NCI-H146 treated with DMSO at 0.1 percent for 48 hours (cell line): ENCODE measurements around the gene INF2.

Experiments
- DNase-seq: peaks from one replicate; lab custom pipeline; 2025; ENCODE audit not compliant: unreplicated experiment; lab: John Stamatoyannopoulos, UW

Gene INF2

GRCh38 chr14:104700747-104701217 lies 11.4 kb downstream of the INF2 start:
- no peak for DNase-seq

DNA sequence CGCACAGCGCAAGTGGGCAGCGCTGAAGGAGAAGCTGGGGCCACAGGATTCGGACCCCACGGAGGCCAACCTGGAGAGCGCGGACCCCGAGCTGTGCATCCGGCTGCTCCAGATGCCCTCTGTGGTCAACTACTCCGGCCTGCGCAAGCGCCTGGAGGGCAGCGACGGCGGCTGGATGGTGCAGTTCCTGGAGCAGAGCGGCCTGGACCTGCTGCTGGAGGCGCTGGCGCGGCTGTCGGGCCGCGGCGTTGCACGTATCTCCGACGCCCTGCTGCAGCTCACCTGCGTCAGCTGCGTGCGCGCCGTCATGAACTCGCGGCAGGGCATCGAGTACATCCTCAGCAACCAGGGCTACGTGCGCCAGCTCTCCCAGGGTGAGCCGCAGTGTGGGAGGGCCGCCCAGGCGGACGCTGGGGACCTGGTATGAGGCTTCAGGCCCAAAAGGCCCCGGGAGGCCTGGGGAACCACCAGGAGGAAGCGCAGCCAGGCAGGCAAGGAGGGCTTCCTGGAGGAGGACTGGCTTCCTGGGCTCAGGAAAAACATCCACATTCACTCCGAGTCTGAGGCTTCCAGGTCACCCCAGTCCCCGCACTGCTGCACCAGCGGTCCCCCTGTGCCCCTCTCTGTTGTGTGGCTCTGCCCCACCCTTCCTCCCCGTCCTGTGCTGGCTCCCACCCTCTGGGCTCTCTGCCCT lies 12.1 kb downstream of the INF2 start:
- DNase-seq, result no peak

GRCh38 chr14:104702106-104702505 lies 12.7 kb downstream of the INF2 start:
- no peak for DNase-seq

GRCh38 chr14:104702673-104703072 lies 13.3 kb downstream of the INF2 start:
- no peak for DNase-seq

- no peak for DNase-seq
Observed at GRCh38 chr14:104703269-104703668, 13.9 kb downstream of the INF2 start.

GRCh38 chr14:104704252-104704651 lies 14.8 kb downstream of the INF2 start:
- DNase-seq, result no peak

DNA sequence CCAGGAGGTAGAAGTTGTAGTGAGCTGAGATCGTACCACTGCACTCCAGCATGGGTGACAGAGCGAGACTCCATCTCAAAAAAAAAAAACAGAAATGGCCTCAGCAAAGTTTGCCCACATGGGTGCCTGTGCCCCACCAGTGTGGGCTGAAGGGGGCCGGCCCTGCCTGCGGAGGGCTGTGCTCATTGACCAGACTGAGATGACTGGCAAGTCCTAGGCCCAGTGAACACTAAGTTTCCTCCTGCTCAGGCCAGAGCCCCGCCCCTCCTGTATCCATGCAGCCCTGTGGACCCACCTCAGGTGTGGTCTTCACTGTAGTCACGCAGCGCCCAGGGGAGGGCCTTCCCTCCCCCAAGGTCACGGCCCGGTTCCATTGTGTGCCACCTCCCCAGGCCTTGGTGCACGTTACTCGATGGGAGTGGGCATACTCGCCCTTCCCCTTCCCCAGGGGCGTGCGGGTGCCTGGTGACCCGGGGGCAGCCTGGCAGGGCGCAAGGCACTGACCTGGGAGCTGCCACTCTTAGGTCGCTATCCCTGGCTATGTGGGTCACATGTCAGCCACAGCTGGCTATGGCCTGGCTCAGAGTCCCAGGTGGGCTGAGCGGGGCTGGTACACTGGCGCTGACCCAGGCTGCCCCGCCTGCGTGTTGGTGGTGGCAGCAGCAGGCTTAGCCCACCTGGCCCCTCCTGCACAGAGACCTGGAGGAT lies 16.1 kb downstream of the INF2 start:
- no peak for DNase-seq

GRCh38 chr14:104706733-104707607 lies 17.6 kb downstream of the INF2 start:
- no peak for DNase-seq

DNA sequence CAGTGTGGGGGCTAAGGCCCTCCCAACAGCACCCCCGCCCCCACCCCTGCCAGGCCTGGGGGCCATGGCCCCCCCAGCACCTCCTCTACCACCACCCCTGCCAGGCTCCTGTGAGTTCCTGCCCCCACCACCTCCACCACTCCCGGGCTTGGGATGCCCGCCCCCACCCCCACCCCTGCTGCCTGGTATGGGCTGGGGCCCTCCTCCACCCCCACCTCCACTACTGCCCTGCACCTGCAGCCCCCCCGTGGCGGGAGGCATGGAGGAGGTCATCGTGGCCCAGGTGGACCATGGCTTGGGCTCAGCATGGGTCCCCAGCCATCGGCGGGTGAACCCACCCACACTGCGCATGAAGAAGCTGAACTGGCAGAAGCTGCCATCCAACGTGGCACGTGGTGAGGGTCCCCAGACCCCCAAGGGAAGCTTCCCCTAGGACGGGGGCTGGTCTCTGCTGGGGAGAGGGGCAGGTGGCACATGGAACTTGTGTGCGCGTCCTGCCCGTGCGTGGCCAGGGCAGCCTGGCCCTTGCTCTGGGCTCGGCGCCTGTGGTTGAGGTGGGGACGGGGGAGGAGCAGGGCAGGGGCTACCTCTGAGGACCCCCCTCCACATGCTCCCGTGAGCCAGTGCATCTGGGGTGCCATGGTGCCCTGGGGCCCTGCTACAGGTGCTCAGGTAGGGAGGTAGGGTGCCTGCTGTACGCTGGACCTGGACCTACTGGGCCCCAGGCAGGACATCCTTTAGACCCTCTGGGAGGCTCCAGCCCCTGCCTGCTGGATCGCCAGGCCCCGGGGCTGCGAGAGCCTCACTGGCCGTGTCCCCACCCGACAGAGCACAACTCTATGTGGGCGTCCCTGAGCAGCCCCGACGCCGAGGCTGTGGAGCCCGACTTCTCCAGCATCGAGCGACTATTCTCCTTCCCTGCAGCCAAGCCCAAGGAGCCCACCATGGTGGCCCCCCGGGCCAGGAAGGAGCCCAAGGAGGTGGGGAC lies 18.5 kb downstream of the INF2 start:
- peak; percentile 45 for DNase-seq

- DNase-seq, result peak; percentile 45
Observed at GRCh38 chr14:104708606-104709268, 19.3 kb downstream of the INF2 start.

- no peak for DNase-seq
Observed at GRCh38 chr14:104709387-104710039, 20.1 kb downstream of the INF2 start.

- no peak for DNase-seq
Observed at GRCh38 chr14:104710071-104710735, 20.8 kb downstream of the INF2 start.

DNA sequence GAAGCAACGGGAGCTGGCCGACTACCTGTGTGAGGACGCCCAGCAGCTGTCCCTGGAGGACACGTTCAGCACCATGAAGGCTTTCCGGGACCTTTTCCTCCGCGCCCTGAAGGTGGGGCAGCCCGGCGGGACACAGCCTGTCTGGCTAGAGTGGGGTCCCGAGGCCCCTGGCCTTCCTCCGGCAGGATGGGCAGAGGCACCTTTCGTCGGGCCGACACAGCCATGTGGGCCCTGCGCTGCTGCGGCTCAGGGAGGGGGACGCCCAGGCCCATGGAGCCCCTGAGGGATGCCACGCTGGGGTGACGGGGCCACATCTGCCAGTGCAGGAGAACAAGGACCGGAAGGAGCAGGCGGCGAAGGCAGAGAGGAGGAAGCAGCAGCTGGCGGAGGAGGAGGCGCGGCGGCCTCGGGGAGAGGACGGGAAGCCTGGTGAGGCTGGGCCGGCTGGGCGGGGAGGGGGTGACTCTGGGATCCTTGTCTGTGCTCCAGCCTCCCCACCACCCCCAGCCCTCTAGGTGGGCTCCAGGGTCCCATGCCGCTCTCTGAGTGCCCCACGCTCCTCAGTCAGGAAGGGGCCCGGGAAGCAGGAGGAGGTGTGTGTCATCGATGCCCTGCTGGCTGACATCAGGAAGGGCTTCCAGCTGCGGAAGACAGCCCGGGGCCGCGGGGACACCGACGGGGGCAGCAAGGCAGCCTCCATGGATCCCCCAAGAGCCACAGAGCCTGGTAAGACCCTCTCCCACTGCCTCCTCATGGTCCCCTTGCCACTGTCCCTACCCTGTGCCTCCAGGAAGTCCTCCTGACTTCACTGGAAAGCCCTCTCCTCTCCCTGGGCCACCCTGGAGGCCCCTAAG lies 23.7 kb downstream of the INF2 start:
- no peak for DNase-seq

- DNase-seq, result no peak
Observed at GRCh38 chr14:104714066-104714465, 24.6 kb downstream of the INF2 start.

GRCh38 chr14:104714681-104715080 lies 25.3 kb downstream of the INF2 start:
- no peak for DNase-seq

GRCh38 chr14:104715416-104715815 lies 26.0 kb downstream of the INF2 start:
- no peak for DNase-seq

DNA sequence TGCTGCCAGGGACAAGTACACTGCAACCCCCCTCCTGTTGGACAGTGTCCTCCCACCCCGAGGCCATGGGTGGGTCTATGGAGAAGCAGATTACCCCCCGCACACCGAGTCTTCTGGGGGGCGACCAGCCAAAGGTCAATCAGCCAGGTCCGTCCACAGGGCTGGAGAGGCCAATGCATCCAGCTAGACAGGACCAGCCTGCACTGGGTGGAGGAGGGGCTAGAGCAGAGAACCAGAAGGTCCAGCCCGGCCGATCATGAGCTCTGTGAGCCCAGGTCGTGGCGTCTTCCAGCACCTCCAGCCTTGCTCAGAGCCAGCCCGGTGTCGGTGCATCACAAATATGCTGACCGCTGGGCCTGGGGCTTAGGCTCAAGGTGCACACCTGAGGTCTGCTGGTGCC lies 26.5 kb downstream of the INF2 start:
- DNase-seq, result no peak

DNA sequence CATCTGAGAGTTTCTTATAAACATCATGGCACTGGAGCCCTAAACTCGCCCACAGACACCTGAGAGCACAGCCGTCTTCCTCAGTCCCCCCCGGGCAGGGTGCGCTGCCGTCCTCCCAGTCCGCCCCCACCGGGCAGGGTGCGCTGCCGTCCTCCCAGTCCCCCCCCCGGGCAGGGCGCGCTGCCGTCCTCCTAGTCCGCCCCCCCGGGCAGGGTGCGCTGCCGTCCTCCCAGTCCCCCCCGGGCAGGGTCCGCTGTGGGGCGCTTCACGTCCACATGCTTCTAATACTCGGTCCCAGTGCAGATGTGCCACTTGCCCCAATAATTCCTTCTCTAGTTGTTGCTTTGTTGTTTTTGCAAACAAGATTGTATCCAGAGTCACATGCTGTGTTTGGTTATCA lies 27.7 kb downstream of the INF2 start:
- DNase-seq, result no peak
